Body of pancreas (tissue), 4 donors: ENCODE measurements around the gene PCDHGA7. TPM values are rescaled to one million over a fixed set of nuclear protein-coding genes. Genes with fewer than 3 reads are reported as not detected.

Experiments
- ATAC-seq: fragments of 150-250 bp; one replicate; pipeline ENCODE4 v1.9.1; 2016
- DNase-seq, 4 donors: peaks; one replicate each; pipeline ENCODE4 v3.0.0-alpha.2; 2019
- H3K27ac ChIP-seq, 4 donors: fragments of 200-600 bp; sonication (generic); 1 replicate in 3 of 4; 2 replicates in 1 of 4; pipeline versions ENCODE4 v1.5.1 to v1.6.1; 2016 to 2019; ENCODE audit warnings: mild to moderate bottlenecking in 1 of 4, mixed read lengths in 1 of 4, moderate library complexity in 1 of 4
- H3K27me3 ChIP-seq, 2 donors: fragments of 200-600 bp; sonication (generic); one replicate each; pipeline ENCODE4 v1.6.0; 2016; ENCODE audit warnings: mild to moderate bottlenecking in 1 of 2
- H3K36me3 ChIP-seq, 2 donors: fragments of 200-600 bp; sonication (generic); replicated peaks in 1 of 2; 2 replicates each; pipeline ENCODE4 v1.5.1; 2016; ENCODE audit warnings: low read depth in 2 of 2; ENCODE audit not compliant: insufficient read depth in 1 of 2
- H3K4me1 ChIP-seq: fragments of 200-600 bp; sonication (generic); one replicate; pipeline ENCODE4 v1.6.0; 2016
- H3K4me3 ChIP-seq, 2 donors: fragments of 200-600 bp; sonication (generic); 1 replicate in 1 of 2; 2 replicates in 1 of 2; pipeline ENCODE4 v1.5.1; 2016 to 2019
- H3K9me3 ChIP-seq, 3 donors: fragments of 200-600 bp; sonication (generic); 1 replicate in 2 of 3; 2 replicates in 1 of 3; pipeline ENCODE4 v1.5.1; 2016
- CTCF ChIP-seq, 7 experiments: fragments of 450-650 bp in 4 of 7; fragments of 200-600 bp in 3 of 7; sonication (generic) in 3 of 7; IDR thresholded peaks; one replicate each; pipeline ENCODE4 v1.5.1; 2016 to 2019; ENCODE audit warnings: antibody characterized with exemption in 7 of 7
- POLR2A ChIP-seq, 3 donors: fragments of 450-650 bp; IDR thresholded peaks; one replicate each; pipeline ENCODE4 v1.6.1; 2016; ENCODE audit warnings: antibody characterized with exemption in 3 of 3, mild to moderate bottlenecking in 2 of 3
- WGBS, 2 donors: methylation state at CpG; one replicate each; pipeline ENCODE4 v1.1.5; 2017; 5-methylcytosine and 5-hydroxymethylcytosine counted together
- intact Hi-C: fragments of 100-400 bp; cut with DNase I; formaldehyde crosslinking; loops from one replicate; pipeline ENCODE4 v1.15.1; 2023
- total RNA-seq, 2 donors: library from RNA; depleted of rRNA; stranded (reverse); fragments of >200 nt; gene quantifications; one replicate each; pipeline ENCODE4 v1.1.0, GENCODE V29; 2016

Gene PCDHGA7
- total RNA-seq, 2 donors from 2014 or later: 5.2 to 7.6 TPM

- peaks cover 0 to 58% (median 2%) of the 10 kb centered on the region in 3 donors for H3K9me3 ChIP-seq
- H3K4me3 ChIP-seq: no peak overlapping the region
- no peaks in the 10 kb centered on the region for H3K27me3 ChIP-seq
Observed at GRCh38 chr5:141351591-141351990, 31.0 kb upstream of the PCDHGA7 start.

GRCh38 chr5:141354900-141355469 is 27.6 kb upstream of the PCDHGA7 start, which contains the start of gene PCDHGA4:
Gene PCDHGA4 (plus strand): TSS chr5:141355021. CDS start chr5:141355108, 87 bp downstream.
- Histone ChIP-seq H3K4me3 (no peak within 1 kb of the TSS), H3K27ac (no peak within 1 kb of the TSS), H3K9me3 (peaks cover 0 to 72% (median 2%) of the 10 kb centered on the region in 3 donors), H3K4me1 (no peaks in the 10 kb centered on the region), H3K36me3 (no peaks in the 10 kb centered on the region), H3K27me3 (no peaks in the 10 kb centered on the region)
- TF ChIP-seq CTCF (IDR thresholded peaks at IDR 0.05) (peak in 6 of 7 experiments; percentile 10 to 38 (median 31)), POLR2A (IDR thresholded peaks at IDR 0.05) (no peak)
- intact Hi-C loops: no loop called here
- WGBS, 2 donors: 12 to 17% methylated on average over 23 to 29 of the region's 29 CpGs
- DNase-seq: no peak
- no peak for ATAC-seq

More at GRCh38 chr5:141351591-141351990, 31.0 kb upstream of the PCDHGA7 start:
- DNase-seq: no peak
- intact Hi-C loops: no loop called here
- TF ChIP-seq CTCF (IDR thresholded peaks at IDR 0.05) (no peak), POLR2A (IDR thresholded peaks at IDR 0.05) (no peak)
- ATAC-seq: no peak
- WGBS, 2 donors: 22 to 34% methylated on average over 14 to 24 of the region's 36 CpGs
- Histone ChIP-seq H3K36me3 (no peaks in the 10 kb centered on the region), H3K27ac (no peak overlapping the region), H3K4me1 (no peaks in the 10 kb centered on the region)

GRCh38 chr5:141355641-141356040 is 26.9 kb upstream of the PCDHGA7 start:
- TF ChIP-seq CTCF (IDR thresholded peaks at IDR 0.05): no peak
- no peak for TF ChIP-seq POLR2A (IDR thresholded peaks at IDR 0.05)
- DNase-seq (no peak), ATAC-seq (no peak)
- Histone ChIP-seq H3K36me3 (no peaks in the 10 kb centered on the region), H3K27ac (no peak overlapping the region), H3K27me3 (no peaks in the 10 kb centered on the region), H3K9me3 (peaks cover 0 to 72% (median 3%) of the 10 kb centered on the region in 3 donors), H3K4me1 (no peaks in the 10 kb centered on the region), H3K4me3 (no peak overlapping the region)
- WGBS, 2 donors: 33 to 54% methylated on average over 24 of the region's 24 CpGs
- intact Hi-C loops: no loop called here

- Histone ChIP-seq H3K27ac (no peak overlapping the region), H3K36me3 (no peaks in the 10 kb centered on the region), H3K4me3 (no peak overlapping the region), H3K9me3 (peaks cover 0 to 72% (median 5%) of the 10 kb centered on the region in 3 donors), H3K27me3 (no peaks in the 10 kb centered on the region), H3K4me1 (no peaks in the 10 kb centered on the region)
- 65 to 73% methylated on average over 5 of the region's 5 CpGs for WGBS, 2 donors
- ATAC-seq: no peak
- TF ChIP-seq CTCF (IDR thresholded peaks at IDR 0.05) (no peak), POLR2A (IDR thresholded peaks at IDR 0.05) (no peak)
- intact Hi-C loops: no loop called here
- DNase-seq: no peak
Observed at GRCh38 chr5:141356133-141356532, 26.4 kb upstream of the PCDHGA7 start.

- no peaks in the 10 kb centered on the region for H3K36me3 ChIP-seq
- TF ChIP-seq POLR2A (IDR thresholded peaks at IDR 0.05) (no peak), CTCF (IDR thresholded peaks at IDR 0.05) (no peak)
- H3K4me3 ChIP-seq: no peak overlapping the region
- intact Hi-C loops: no loop called here
- no peaks in the 10 kb centered on the region for H3K4me1 ChIP-seq
- no peak for DNase-seq
- H3K27ac ChIP-seq: no peak overlapping the region
- H3K9me3 ChIP-seq: peaks cover 0 to 72% (median 7%) of the 10 kb centered on the region in 3 donors
- ATAC-seq: no peak
- no peaks in the 10 kb centered on the region for H3K27me3 ChIP-seq
- 32 to 58% methylated on average over 12 to 19 of the region's 19 CpGs for WGBS, 2 donors
Observed at GRCh38 chr5:141356950-141357349, 25.6 kb upstream of the PCDHGA7 start.
